HG02610 (cell line): ENCODE results near the gene KBTBD4.
"Not testable (repeated sequence)": the region's sequence is repeated elsewhere in the genome, so short reads cannot be mapped to it uniquely, and the experiment has no call there.

Source experiments
- ATAC-seq: cut with Tn5 transposase; IDR thresholded peaks from one replicate; pipeline ENCODE4 v1.9.1; 2021; ENCODE audit warnings: mild to moderate bottlenecking, moderate library complexity; ENCODE audit not compliant: unreplicated experiment

The KBTBD4 gene

DNA sequence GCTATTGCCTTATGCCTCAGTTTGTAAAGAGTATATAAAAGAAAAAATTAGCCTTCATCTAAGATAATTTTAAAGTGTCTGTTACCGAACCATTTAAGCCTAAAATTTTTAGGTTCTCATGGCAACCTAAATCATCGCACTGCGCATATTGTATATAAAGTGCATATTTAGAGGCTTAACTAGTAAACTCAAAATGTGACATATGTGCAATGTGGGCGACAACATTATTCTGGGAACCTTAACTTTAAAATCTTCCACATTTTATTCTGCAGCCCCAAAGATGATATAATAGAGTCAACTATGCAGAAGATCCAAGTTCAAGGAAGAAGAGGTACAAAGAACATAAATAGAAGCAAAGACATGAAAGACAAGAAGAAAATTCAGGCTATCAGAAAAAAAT, 48.8 kb downstream of the KBTBD4 start:
- ATAC-seq, result no peak

- ATAC-seq, result no peak
These were observed 51.6 kb downstream of the KBTBD4 start for GRCh38 chr11:47527186-47527585.

- ATAC-seq, result not testable (repeated sequence)
These were observed 52.7 kb downstream of the KBTBD4 start for GRCh38 chr11:47526032-47526431.

GRCh38 chr11:47524291-47524874, 54.4 kb downstream of the KBTBD4 start:
- no peak for ATAC-seq

- ATAC-seq, result peak; percentile 69
These were observed 55.1 kb downstream of the KBTBD4 start for GRCh38 chr11:47523490-47524225.
